HG03432 (cell line): Measurements from ENCODE around the gene EGR2.

Experiments used
- ATAC-seq: cut with Tn5 transposase; IDR thresholded peaks from one replicate; pipeline ENCODE4 v1.9.1; 2021; ENCODE audit warnings: mild to moderate bottlenecking, moderate library complexity; ENCODE audit not compliant: unreplicated experiment

Gene EGR2

DNA sequence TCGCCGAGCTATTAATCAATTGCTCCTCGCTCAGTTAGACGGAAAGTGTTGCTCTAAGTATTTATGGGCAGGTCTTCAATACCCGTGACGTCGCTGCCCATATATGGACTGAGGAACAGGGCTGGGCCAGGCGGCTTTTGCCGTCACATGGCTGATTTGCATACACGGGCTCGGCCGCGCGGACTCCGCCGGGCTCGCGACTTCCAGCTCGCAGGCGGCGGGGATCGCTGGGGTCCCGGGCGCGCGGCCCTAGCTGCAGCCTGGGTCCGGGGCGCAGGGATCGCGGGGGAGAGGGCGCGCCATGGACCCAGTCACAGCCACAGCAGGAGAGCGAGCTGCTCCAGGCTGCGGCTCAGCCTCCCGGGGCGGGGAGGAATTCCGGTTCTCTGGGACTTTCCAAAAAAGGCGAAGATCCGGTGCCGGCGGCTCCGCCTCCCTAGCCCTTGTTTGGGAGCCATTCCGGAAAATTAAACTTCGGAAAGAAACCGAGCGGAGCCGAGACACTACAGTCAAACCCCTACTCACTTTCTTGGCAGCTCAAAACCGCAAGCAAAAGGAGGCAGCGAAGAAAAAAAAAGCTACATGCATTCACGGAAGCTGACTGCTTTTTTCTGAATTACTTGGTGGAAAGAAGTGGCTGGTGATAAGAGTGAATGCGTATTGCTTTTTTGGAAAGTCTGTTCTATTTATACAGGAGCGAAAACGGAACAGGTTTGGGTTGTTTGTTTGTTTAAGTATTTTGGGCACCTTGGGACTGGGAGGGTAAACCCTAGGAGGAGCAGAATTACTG, at the start of gene EGR2:
Gene EGR2 (minus strand): TSS at position 36 of the 790 bp plus-strand sequence. CDS start 337 bp downstream, outside the sequence.
- peak; percentile 77 for ATAC-seq

DNA sequence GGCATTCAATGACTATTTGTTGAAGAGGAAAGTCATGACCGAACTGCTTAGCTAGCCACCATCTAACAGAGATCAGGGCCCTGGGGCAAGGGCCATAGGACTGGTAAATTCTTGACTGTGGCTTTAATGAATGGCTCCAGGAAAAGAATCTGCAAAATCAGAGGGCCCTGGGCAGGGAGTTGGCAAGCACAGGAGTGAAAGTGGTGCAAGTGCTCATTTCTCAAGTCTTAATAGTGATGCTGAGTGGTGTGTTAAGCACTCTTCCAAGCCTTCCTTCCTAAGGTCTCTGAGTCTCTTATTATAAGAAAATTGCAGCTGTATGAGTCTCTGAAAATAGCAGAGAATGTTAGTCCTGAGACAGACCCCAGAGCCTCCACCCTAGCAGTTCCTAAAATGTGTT, 46.3 kb upstream of the EGR2 start:
- no peak for ATAC-seq

DNA sequence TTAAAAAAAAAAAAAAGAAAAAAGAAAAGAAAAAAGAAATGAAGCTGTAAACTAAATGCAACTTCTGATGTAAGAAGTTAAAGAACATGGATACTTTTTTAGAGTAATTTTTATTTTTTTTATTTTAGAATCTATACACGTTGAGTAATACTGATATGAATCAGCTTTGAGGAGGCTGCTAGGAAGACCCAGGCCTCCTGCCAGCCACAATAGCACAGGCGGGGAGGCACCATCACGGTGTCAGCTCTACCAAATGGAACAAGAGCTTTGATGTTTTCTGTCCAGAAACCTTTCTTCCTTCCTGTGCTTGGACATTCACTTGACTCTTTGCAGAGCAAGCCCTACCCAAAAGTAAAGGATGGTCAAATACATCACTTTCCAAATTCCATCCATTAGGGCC, 45.3 kb upstream of the EGR2 start:
- no peak for ATAC-seq

DNA sequence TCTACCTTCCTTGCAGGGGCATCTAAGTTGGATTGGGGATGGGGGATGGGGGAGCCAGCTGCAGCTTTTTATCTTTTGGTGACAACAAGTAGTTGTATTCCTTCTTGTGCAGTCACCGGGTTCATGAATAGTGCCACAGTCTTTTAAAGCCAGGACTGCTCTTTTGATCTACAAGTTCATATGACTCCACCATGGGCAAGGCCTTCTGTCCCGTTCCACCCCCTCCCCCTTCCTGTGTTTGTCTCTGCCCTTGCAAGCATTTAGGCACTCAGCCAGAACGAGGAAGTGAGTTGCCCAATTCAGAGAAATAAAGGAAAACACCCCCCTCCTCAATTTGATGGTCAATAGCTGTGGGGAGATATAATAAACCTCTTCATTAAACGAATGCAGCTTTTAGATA, 44.8 kb upstream of the EGR2 start:
- ATAC-seq = no peak

DNA sequence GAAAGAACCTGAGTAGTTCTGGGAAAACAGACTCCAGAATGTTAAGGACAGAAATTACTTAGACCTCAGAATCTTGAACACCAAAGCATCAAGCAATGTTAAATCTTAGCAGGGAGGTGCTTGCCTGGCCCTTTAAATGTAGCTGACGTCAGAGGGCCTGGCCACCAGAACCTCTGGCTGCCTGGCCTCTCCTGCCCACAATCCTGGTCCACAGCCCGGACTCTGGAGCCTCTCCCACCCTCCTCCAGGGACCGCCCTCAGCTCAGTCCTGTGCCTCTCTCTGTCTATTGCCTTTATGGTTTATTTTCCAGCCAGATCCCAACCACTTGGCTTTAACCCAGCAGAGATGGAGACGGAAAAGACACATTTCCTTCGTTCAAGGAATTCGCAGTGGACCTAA, 42.2 kb upstream of the EGR2 start:
- ATAC-seq = no peak

DNA sequence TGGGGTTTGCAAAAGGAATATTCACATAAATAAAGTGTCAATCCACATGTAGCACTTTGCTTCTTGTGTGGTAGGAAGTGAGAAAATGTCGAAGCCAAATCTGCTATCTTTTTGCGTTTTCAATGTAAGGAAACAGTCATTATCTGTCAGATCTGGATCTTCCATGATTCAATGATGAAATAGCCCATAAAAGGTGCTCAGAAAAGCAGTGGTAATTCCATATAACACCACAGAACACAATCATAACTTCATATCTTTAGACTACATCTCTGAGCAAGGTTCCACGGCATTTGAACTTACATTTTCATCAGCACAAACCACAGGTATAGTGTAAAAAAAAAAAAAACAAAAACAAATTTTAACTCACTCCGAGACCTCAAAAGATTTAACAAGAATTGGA, 39.9 kb upstream of the EGR2 start:
- no peak for ATAC-seq

DNA sequence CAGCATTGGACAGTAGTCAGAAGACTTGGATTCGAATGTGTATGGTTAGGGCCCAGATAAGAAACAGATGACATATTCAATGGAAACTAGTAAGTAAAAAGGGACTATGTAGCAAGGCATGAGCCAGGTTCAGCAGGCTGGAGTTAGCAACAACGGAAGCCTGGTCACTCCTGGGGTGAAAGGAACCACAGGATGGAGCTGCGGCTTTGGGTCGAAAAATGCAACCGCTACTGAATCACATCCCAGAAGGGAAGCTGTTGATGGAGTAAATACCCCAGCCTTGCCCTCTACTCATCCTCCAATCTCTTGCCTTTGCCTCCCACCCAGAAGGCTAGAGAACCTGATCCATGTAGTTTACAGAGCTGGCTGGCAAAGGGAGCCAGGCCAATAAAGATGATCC, 37.5 kb upstream of the EGR2 start:
- ATAC-seq = no peak

DNA sequence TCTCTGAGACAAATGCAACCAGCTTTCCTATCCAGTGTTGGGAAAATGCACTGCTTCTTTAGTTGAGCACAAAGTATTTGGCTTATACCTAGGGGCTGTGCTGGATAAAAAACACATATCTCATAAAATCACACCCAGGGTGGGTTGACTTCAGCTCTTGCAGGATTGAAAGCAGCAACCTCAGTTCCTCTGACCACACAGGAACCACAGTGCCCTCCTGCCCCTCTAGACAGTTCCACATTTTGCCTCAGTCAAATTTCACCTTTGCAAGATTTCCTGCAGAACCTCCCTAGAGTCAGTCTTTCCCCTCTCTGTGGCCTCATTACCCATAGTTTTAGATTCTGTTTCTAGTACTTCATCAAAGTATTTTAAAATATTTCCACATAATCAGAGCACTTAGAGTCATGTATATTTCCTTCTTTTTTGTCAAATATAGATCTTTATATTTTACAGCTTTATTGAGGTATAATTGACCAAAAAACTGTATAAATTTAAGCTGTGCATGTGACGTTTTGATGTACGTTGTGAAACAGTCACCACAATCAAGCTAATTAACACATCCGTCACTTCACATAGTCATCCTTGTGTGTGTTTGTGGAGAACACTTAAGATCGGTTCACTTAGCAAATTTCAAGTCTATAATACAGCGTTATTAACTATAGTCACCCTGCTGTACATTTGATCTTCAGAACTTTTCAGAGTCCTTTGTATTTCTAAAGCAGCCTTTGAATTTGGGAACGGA, 37.0 kb upstream of the EGR2 start:
- peak; percentile 78 for ATAC-seq

DNA sequence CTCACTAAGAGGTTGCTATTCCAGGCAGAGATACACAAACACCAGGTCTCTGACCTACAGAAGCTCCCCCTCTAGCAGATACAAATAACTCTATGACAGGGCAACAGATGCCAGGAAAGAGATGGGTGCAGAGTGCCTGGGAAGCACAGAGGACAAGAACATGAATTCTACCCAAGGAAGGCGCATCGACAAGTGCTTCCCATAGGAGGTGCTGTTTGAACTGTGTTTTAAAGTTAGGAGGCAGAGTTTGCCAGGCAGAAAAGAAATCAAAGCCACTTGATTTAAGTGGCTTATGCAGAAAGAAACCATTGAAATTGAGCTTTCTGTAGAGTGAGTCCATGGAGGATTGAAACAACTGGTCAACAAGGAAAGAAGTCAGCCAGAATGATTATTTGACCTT, 35.3 kb upstream of the EGR2 start:
- ATAC-seq = no peak

DNA sequence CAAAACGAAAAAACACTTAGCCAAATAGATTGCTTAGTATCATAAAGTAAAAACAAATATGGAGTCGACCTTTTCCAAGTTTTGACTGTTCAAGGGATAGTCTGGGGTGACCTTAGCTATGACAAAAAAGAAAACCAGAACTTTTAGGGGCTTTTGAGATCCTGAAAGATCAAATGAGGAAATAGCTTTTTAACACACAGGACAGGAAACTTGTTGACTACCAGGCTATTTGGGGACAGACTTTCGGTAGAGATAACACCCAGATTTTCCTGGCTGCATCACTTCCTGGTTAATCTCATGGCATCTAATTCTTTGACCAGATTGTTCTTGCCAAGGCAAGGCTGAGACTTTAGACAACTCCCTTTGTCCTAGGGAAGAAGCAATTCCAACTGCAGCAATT, 34.5 kb upstream of the EGR2 start:
- ATAC-seq = no peak

DNA sequence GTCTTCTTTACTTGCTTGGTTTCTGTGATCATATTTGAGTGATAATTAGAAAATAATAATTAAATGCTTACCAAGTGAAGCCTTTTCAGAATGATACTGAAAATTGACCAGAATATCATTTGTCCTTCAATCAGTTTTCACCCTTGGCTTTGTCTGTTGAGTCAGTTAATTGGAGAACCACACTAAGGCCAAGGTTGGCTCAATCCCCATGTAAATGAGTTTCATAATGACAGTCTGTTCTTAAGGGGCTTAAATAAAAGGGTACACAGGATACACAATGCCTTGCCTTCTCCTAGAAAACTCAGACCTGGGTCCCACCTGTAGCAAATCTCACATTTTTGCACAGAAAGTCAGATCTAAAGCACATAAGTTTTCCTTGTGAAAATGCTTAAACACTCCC, 31.3 kb upstream of the EGR2 start:
- no peak for ATAC-seq

DNA sequence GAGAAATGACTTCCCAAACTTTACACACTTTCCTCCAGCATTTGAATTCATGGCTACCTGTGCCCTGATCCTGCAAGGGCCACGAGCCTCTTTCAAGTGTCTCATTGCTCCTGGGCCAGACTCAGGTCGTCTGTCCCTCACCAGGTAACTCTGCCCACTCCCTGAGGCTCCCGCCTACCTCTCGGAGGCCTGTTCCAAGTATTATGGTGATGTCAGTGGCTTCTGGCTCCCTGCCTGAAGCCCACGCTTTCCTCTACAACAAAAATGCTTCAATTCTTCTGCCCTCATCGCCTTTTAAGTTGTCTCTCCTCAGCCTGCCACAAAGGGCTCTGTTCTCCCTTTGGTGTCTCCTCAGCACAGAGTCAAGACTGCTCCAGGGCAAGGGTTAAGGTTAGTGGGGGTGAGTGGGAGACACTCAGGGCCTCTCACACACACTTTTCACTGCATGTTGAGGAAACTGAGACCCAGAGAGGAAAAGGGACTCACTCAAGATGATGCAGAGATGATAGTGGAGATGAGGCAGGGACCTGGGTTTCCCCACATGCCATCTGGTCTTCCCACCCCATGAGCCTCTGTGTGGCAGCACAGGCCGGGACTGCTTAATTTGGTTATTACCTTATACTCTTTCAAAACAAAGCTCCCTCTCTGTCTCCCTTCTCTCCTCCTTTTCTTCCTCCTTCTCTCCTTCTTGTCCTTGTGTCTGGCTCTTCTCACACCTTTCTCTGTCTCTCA, 28.3 kb upstream of the EGR2 start:
- no peak for ATAC-seq

DNA sequence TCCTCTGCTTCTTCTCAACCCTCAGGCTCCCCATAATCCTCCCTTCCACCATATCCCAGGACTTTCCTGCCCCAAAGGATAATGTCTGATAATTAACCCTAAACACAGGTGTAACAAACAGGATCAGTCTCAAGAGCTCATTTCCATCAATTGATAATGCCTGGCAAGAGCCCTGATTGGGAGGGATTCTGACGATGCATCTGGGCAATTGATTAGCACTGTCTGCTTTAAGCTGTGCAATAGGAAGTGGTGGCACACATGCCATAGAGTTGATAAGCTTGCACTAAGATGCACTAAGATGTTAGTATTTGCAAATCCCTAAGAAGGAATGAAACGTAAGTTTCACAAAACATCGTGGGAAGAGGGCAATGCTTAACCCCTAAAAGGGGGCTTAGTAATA, 27.4 kb upstream of the EGR2 start:
- no peak for ATAC-seq

DNA sequence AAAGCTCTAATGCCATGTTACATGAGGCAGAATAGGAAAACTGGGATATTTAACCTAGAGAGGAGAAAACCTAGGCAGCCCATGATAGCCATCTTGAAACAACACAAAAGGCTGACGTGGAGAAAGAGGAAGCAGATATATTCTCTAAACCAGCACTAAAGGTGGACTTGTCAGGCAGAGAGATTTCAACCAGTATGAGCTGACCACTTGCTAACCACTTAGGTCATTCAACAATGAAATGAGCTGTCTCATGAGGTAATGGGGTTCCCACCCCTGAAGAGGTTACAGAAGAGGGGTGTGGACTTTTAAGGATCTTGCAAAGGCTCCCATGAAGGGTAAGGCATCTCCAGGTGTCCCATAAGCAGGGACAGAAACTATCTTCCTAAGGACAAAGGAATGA, 26.8 kb upstream of the EGR2 start:
- ATAC-seq = peak; percentile 47

DNA sequence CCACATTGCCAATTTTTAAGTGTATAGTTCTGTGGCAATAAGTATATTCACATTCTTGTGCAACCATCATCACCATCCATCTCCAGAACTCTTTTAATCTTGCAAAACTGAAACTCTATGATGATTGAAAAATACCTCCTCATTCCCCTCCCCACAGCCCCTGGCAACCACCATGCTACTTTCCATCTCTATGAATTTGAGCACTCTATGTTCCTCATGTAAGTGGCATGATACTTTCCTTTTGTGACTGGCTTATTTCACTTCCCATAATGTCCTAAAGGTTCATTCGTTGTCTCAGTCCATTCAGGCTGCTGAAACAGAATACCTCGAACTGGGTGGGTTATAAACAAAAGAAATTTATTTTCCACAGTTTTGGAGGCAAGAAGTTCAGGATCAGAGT, 23.4 kb upstream of the EGR2 start:
- ATAC-seq = no peak

DNA sequence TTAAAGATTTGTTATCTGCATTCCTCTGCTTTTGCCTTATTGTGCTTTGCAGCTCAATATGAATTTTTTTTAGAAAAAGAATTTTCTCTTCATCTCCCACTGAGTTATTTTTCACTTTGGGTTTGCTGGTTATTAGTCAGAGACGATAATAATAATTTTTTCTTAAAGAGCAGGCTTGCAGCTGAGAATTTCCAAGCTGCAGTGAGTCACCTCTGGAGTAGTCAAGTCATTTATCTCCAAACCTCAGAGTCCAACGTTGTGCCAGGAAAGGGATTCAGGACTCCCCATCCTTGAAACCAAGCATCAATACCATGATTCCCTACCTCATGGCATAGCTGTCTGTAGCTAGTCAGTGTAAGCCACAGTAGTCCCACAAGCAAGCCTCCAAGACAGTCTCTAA, 15.2 kb upstream of the EGR2 start:
- ATAC-seq = no peak

DNA sequence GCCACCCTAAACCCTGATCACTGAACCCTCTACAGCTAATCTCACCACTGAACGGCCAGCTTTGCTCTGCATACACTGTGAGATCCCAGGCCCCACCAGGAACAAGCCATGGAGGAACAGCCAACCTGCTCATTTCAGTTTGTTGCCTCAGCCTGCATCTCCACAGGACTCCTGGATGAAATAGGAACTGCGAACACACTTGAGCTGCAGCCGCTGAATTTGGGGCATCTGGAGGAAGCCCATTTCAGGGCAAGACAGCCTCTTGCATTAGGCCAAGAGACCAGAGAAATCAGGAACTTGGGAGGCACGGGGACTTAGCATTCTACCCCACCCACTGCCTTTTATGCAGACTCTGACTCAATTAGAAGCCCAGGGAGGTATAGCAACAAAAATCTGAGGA, 14.5 kb upstream of the EGR2 start:
- no peak for ATAC-seq

DNA sequence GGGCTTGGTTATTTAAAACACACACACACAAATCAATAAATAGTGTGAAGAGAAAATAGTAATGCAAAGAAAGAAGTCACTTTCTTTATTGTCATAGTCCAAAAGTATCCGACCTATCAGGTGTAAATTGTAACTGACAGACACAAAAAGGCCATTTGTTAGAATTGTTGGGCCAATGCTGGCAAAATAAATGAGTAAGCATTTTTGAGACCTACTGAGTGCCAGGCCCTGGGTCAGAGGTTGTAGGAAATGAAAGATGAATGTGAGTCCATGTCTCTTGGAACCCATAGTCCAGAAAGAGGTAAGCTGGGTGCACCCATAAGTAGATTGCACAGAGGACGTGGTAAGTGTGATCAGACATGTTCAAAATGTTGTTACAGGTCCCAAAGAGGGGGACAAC, 13.5 kb upstream of the EGR2 start:
- ATAC-seq = no peak

DNA sequence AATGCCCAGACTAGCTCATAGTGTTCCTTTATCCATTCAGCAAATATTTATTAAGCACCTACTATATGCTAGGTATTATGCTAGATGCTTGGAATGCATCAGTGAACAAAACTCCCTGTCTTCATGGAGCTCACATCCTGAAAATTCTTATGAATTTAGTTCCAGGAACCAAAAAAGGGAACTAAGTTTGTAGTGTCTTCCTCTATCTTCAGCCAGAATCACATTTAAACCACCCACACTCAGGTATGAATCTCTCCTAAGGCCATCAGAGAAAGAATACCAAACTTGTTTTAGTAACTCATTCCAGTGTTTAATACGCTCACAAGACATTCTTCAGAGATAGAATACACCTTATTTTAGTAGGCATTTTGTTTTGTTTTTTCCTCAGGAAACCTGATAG, 10.1 kb upstream of the EGR2 start:
- no peak for ATAC-seq

DNA sequence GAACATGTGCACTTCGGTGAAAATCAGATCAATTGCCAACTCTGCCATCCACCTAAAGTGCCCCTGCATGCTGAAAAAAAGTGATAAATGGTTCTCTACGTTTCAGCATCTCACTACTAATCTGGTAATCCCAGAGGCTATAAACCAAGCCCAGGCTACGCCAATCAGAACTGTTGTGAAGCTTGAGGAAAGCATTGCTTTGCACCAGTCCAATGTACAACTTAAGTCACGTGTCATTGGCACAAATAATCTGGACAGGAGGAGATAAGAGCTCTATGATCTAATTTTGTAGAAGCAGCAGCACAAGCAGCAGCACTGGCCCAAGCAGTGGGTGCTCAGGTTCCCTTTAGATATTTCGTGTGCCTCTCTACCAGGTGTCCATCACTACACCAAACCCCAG, 4.4 kb upstream of the EGR2 start:
- ATAC-seq = no peak

DNA sequence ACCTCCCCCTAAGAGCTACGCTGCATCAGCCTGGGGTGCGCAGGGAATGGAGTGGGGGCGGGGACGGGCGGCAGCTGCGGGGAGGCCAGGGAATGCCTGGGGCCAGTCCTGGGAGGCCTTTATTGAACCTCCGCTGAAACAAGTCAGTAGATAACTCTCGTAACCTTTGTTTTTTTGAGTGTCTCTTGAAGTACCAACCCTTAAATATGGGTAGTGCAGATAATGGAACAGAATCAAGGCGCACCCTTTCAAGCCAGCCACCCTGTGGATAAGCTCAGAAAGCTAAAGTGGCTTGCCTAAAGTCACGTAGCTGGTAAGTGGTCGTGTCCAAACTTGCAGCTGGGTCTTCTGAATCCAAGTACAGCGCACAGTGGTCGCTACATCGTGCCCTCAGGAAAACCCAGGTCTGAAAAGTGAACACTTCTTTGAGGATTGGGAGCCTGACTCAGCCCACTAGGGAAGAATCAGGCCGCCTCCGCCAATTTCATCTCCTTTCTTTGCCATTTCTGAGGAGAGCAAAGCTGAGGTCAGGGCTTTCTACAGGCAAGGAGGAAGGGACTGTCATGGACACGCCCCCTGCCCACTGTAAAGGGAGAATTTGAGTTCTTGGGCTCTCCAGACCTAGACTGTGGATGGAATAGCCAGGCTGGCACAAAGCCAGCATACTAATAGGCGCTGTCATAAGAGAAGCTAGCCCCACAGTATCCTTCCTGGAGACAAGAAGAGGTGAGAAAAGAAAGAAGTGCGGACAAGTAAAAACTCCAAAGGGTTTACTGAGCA, 3.2 kb upstream of the EGR2 start:
- no peak for ATAC-seq
